Tibial nerve (tissue), 3 donors: Measurements from ENCODE around the gene CLMP.

Experiments used
- CTCF ChIP-seq, 5 experiments: fragments of 200-600 bp in 3 of 5; fragments of 450-650 bp in 2 of 5; sonication (generic) in 3 of 5; IDR thresholded peaks; one replicate each; pipeline ENCODE4 v1.5.1; 2016 to 2019; ENCODE audit warnings: antibody characterized with exemption in 5 of 5, mild to moderate bottlenecking in 3 of 5, moderate library complexity in 2 of 5
- POLR2A ChIP-seq, 2 donors: fragments of 450-650 bp; IDR thresholded peaks; one replicate each; pipeline ENCODE4 v1.6.1; 2017; ENCODE audit warnings: antibody characterized with exemption in 2 of 2, mild to moderate bottlenecking in 2 of 2, moderate library complexity in 2 of 2

GRCh38 chr11:123084454-123084853 lies 110.6 kb downstream of the CLMP start:
- TF ChIP-seq POLR2A (IDR thresholded peaks at IDR 0.05) (no peak), CTCF (IDR thresholded peaks at IDR 0.05) (no peak)
